ENCODE measurements around the gene DALRD3. TPM values are rescaled to one million over a fixed set of nuclear protein-coding genes. Genes with fewer than 3 reads are reported as not detected.

The DALRD3 gene
- total and polyA plus RNA-seq, 9 donors = 21.4 to 39.7 (median 27.8) TPM

GRCh38 chr3:48991851-48992545, 26.4 kb downstream of the DALRD3 start:
- H3K4me1 ChIP-seq (ENCODE audit: control insufficient read depth, insufficient read depth, low read length) = peaks cover 19% of the 10 kb centered on the region
- no peaks in the 10 kb centered on the region for H3K9me3 ChIP-seq (replicated peaks; ENCODE audit: control insufficient read depth, low read depth, low read length)
- DNase-seq = no peak
- no peak overlapping the region for H3K27ac ChIP-seq (ENCODE audit: low read length)
- H3K36me3 ChIP-seq (ENCODE audit: control insufficient read depth, insufficient read depth, low read length) = peaks cover 11% of the 10 kb centered on the region
- H3K27me3 ChIP-seq (ENCODE audit: control insufficient read depth, insufficient read depth, low read length) = no peaks in the 10 kb centered on the region
- H3K4me3 ChIP-seq (ENCODE audit: low read length) = no peak overlapping the region
- 94% methylated on average over 3 of the region's 5 CpGs for WGBS (ENCODE audit: insufficient coverage)

- DNase-seq = no peak
- WGBS (ENCODE audit: insufficient coverage) = 4% methylated on average over 36 of the region's 40 CpGs
- Histone ChIP-seq H3K4me3 (ENCODE audit: low read length) (peak overlapping the region; percentile 70), H3K9me3 (replicated peaks; ENCODE audit: control insufficient read depth, low read depth, low read length) (no peaks in the 10 kb centered on the region), H3K27me3 (ENCODE audit: control insufficient read depth, insufficient read depth, low read length) (no peaks in the 10 kb centered on the region), H3K36me3 (ENCODE audit: control insufficient read depth, insufficient read depth, low read length) (peaks cover 7% of the 10 kb centered on the region), H3K27ac (ENCODE audit: low read length) (peak overlapping the region; percentile 9), H3K4me1 (ENCODE audit: control insufficient read depth, insufficient read depth, low read length) (peaks cover 19% of the 10 kb centered on the region)
Observed at GRCh38 chr3:48990636-48991469, 27.5 kb downstream of the DALRD3 start.

DNA sequence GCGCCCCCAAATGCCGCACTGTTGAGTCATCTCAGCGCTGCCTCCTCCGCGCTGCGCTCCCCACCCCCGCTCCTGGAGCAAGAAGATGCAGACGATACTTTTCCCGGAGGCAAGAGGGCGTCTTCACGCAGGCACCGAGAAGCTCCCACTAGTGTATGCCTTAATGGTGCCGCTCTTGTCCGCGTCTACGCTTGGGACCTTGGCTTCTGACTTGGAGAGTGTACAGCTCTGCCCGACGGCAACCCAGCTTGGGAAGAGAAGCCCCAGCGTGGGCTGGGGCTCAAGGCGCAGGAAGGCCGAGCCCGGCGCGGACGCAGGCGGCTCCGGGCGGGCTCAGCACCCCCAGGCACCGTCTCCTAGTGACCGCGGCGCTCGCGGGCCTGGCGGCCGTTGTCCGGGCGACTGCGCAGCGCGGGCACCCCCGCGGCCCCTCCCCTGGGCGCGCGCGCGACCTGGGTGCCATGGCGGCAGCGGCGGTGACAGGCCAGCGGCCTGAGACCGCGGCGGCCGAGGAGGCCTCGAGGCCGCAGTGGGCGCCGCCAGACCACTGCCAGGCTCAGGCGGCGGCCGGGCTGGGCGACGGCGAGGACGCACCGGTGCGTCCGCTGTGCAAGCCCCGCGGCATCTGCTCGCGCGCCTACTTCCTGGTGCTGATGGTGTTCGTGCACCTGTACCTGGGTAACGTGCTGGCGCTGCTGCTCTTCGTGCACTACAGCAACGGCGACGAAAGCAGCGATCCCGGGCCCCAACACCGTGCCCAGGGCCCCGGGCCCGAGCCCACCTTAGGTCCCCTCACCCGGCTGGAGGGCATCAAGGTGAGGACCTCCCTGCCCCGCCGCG, 28.4 kb downstream of the DALRD3 start, which contains the start of gene P4HTM:
Gene P4HTM (plus strand): TSS at position 446 of the 840 bp plus-strand sequence. CDS start 16 bp downstream, at position 462.
- H3K9me3 ChIP-seq (replicated peaks; ENCODE audit: control insufficient read depth, low read depth, low read length) = no peaks in the 10 kb centered on the region
- peak within 1 kb of the TSS; percentile 94 for H3K27ac ChIP-seq (ENCODE audit: low read length)
- peak within 1 kb of the TSS; percentile 70 for H3K4me3 ChIP-seq (ENCODE audit: low read length)
- H3K27me3 ChIP-seq (ENCODE audit: control insufficient read depth, insufficient read depth, low read length) = no peaks in the 10 kb centered on the region
- under 1% methylated on average over 91 of the region's 91 CpGs for WGBS (ENCODE audit: insufficient coverage)
- H3K4me1 ChIP-seq (ENCODE audit: control insufficient read depth, insufficient read depth, low read length) = peaks cover 19% of the 10 kb centered on the region
- DNase-seq = peak; percentile 95
- peaks cover 16% of the 10 kb centered on the region for H3K36me3 ChIP-seq (ENCODE audit: control insufficient read depth, insufficient read depth, low read length)

GRCh38 chr3:48989126-48989795, 29.1 kb downstream of the DALRD3 start:
- H3K4me1 ChIP-seq (ENCODE audit: control insufficient read depth, insufficient read depth, low read length) = peaks cover 19% of the 10 kb centered on the region
- DNase-seq = no peak
- H3K4me3 ChIP-seq (ENCODE audit: low read length) = peak overlapping the region; percentile 63
- H3K36me3 ChIP-seq (ENCODE audit: control insufficient read depth, insufficient read depth, low read length) = peaks cover 22% of the 10 kb centered on the region
- peak overlapping the region; percentile 94 for H3K27ac ChIP-seq (ENCODE audit: low read length)
- H3K9me3 ChIP-seq (replicated peaks; ENCODE audit: control insufficient read depth, low read depth, low read length) = no peaks in the 10 kb centered on the region
- H3K27me3 ChIP-seq (ENCODE audit: control insufficient read depth, insufficient read depth, low read length) = no peaks in the 10 kb centered on the region
- under 1% methylated on average over 16 of the region's 21 CpGs for WGBS (ENCODE audit: insufficient coverage)

DNA sequence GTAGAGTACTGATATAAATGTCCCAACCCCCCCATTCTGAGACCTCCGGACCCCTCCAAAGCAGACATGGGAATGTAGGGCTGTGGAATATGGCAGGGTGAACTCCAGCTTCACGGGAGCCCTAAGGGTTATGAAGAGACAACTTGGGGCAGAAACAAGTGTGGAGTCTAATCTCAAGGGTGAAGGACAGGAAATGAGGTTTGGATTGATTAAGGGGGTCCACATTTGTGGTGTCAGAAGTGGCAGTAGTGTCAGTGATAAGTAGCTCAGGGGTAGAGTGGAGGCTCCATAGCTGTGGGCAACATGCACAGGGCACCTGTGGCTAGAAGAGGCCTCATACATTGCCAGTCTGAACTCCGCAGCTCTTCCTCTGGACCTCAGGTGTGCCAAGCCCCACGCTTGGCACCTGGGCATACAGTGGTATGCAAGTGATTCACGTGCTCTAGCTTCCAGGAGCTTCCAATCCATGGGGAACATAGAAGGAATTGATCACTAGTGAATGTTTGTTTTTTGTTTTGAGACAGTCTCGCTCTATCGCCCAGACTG, 32.5 kb downstream of the DALRD3 start:
- no peak overlapping the region for H3K27ac ChIP-seq (ENCODE audit: low read length)
- WGBS (ENCODE audit: insufficient coverage) = 89% methylated on average over 5 of the region's 7 CpGs
- no peaks in the 10 kb centered on the region for H3K9me3 ChIP-seq (replicated peaks; ENCODE audit: control insufficient read depth, low read depth, low read length)
- no peak overlapping the region for H3K4me3 ChIP-seq (ENCODE audit: low read length)
- peaks cover 47% of the 10 kb centered on the region for H3K36me3 ChIP-seq (ENCODE audit: control insufficient read depth, insufficient read depth, low read length)
- no peaks in the 10 kb centered on the region for H3K27me3 ChIP-seq (ENCODE audit: control insufficient read depth, insufficient read depth, low read length)
- peaks cover 11% of the 10 kb centered on the region for H3K4me1 ChIP-seq (ENCODE audit: control insufficient read depth, insufficient read depth, low read length)
- DNase-seq = no peak

DNA sequence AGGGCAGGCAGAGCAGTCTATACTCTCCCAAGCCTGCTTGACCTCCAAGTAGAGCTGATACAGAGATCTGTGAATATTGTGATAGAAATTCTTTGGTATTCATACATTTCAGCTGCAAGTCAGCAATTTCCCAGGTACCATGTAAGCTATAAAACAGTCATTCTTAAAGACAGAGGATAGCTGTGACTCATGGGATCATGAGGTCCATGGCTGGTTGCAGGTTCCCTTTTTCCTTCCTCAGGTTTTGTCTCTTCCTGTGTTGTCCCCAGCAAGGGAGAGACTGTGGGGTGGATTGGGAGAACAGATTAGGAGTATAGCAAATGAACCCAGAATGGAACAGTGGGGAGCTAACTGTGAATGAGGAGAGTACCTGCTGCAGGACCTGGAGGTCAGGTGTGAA, 33.7 kb downstream of the DALRD3 start:
- peaks cover 57% of the 10 kb centered on the region for H3K36me3 ChIP-seq (ENCODE audit: control insufficient read depth, insufficient read depth, low read length)

GRCh38 chr3:48983096-48983495, 35.3 kb downstream of the DALRD3 start:
- Histone ChIP-seq H3K9me3 (replicated peaks; ENCODE audit: control insufficient read depth, low read depth, low read length) (no peaks in the 10 kb centered on the region), H3K4me1 (ENCODE audit: control insufficient read depth, insufficient read depth, low read length) (no peaks in the 10 kb centered on the region), H3K27me3 (ENCODE audit: control insufficient read depth, insufficient read depth, low read length) (no peaks in the 10 kb centered on the region), H3K27ac (ENCODE audit: low read length) (no peak overlapping the region), H3K4me3 (ENCODE audit: low read length) (no peak overlapping the region), H3K36me3 (ENCODE audit: control insufficient read depth, insufficient read depth, low read length) (peaks cover 70% of the 10 kb centered on the region)
- DNase-seq = no peak
- WGBS (ENCODE audit: insufficient coverage) = 83% methylated on average over 1 of the region's 4 CpGs

More for the DNA sequence above, 33.7 kb downstream of the DALRD3 start:
- H3K4me3 ChIP-seq (ENCODE audit: low read length) = no peak overlapping the region
- H3K9me3 ChIP-seq (replicated peaks; ENCODE audit: control insufficient read depth, low read depth, low read length) = no peaks in the 10 kb centered on the region
- H3K27me3 ChIP-seq (ENCODE audit: control insufficient read depth, insufficient read depth, low read length) = no peaks in the 10 kb centered on the region
- H3K27ac ChIP-seq (ENCODE audit: low read length) = no peak overlapping the region
- H3K4me1 ChIP-seq (ENCODE audit: control insufficient read depth, insufficient read depth, low read length) = peaks cover 8% of the 10 kb centered on the region
- no peak for DNase-seq

DNA sequence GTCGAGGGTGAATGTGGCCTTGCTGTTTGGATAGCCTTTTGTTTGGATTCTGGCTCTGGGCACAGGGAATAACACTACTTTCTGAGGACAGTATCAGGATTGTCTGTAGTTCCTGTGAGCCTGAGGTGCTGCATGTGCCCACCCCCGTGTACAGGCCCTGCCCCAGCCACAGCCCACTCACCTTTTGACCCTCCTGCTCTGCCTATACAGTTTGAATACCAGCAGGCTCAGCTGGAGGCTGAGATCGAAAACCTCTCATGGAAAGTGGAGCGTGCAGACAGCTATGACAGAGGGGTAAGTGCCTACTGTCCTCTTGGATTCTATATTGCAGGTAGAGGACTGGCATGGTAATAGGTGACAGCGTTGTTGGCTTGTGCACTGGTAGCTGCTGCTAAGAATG, 35.7 kb downstream of the DALRD3 start:
- no peaks in the 10 kb centered on the region for H3K4me1 ChIP-seq (ENCODE audit: control insufficient read depth, insufficient read depth, low read length)
- H3K27me3 ChIP-seq (ENCODE audit: control insufficient read depth, insufficient read depth, low read length) = no peaks in the 10 kb centered on the region
- DNase-seq = no peak
- H3K4me3 ChIP-seq (ENCODE audit: low read length) = no peak overlapping the region
- H3K27ac ChIP-seq (ENCODE audit: low read length) = no peak overlapping the region
- H3K36me3 ChIP-seq (ENCODE audit: control insufficient read depth, insufficient read depth, low read length) = peaks cover 75% of the 10 kb centered on the region
- H3K9me3 ChIP-seq (replicated peaks; ENCODE audit: control insufficient read depth, low read depth, low read length) = no peaks in the 10 kb centered on the region
- 87% methylated on average over 3 of the region's 5 CpGs for WGBS (ENCODE audit: insufficient coverage)

DNA sequence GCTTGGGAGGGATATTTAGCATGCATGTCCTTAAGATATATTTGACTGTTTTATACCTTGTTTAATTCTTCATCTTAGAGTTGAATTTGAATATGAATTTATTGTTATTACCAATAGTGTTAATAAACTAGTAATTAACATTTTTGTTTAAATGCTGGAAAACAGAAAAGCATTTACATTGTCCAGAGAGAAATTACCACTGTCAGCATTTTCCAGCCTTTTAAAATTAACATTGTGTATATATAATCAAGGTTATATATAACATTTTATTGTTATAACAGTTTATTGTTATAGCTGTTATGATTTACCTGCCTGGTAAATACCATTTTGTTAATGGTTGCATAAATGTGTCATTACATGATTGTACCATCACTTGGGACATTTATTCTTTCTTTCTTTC, 36.4 kb downstream of the DALRD3 start:
- H3K9me3 ChIP-seq (replicated peaks; ENCODE audit: control insufficient read depth, low read depth, low read length) = no peaks in the 10 kb centered on the region
- H3K4me1 ChIP-seq (ENCODE audit: control insufficient read depth, insufficient read depth, low read length) = no peaks in the 10 kb centered on the region
- H3K27me3 ChIP-seq (ENCODE audit: control insufficient read depth, insufficient read depth, low read length) = no peaks in the 10 kb centered on the region
- H3K27ac ChIP-seq (ENCODE audit: low read length) = no peak overlapping the region
- peaks cover 78% of the 10 kb centered on the region for H3K36me3 ChIP-seq (ENCODE audit: control insufficient read depth, insufficient read depth, low read length)
- no peak for DNase-seq
- no peak overlapping the region for H3K4me3 ChIP-seq (ENCODE audit: low read length)
